Suprapubic skin (tissue), 4 donors: ENCODE measurements around the gene SATB1.

Source experiments
- EP300 ChIP-seq: sonication (generic); formaldehyde crosslinking; IDR thresholded peaks from one replicate; pipeline ENCODE4 v1.6.1; 2017; ENCODE audit warnings: antibody characterized with exemption
- POLR2A ChIP-seq, 2 donors: fragments of 450-650 bp; IDR thresholded peaks; one replicate each; pipeline ENCODE4 v1.6.1; 2017; ENCODE audit warnings: antibody characterized with exemption in 2 of 2, mild to moderate bottlenecking in 2 of 2, moderate library complexity in 2 of 2
- POLR2AphosphoS5 ChIP-seq, 3 donors: sonication (generic); formaldehyde crosslinking; IDR thresholded peaks; one replicate each; pipeline ENCODE4 v1.6.1; 2017; ENCODE audit warnings: antibody characterized with exemption in 3 of 3
- TF ChIP-seq, protein P1 (sequence below), 2 donors: fragments of 200-600 bp in 1 of 2; fragments of 450-650 bp in 1 of 2; sonication (generic) in 1 of 2; IDR thresholded peaks; one replicate each; pipeline ENCODE4 v1.5.1; 2016 to 2019; ENCODE audit warnings: antibody characterized with exemption in 2 of 2, mild to moderate bottlenecking in 1 of 2, moderate library complexity in 1 of 2

DNA sequence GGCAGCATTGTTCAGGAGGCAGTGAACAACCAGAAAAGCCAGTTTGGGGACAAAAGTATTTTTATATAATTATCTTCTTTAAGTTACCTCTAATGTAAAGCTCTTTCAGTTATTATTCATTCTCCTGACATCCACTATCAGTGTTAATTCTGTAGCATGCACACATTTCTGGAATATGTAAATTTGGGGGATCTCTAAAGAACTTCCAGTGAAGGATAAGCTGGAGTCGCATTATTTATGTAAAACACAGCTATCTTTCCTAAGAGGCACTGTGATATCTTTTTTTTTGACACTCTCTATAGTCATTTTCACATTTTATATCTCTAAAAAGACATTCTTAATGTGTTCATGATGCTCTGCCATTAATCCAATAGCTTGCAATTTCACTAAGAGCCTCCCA lies 26.7 kb downstream of the SATB1 start:
- TF ChIP-seq, protein P1, sequence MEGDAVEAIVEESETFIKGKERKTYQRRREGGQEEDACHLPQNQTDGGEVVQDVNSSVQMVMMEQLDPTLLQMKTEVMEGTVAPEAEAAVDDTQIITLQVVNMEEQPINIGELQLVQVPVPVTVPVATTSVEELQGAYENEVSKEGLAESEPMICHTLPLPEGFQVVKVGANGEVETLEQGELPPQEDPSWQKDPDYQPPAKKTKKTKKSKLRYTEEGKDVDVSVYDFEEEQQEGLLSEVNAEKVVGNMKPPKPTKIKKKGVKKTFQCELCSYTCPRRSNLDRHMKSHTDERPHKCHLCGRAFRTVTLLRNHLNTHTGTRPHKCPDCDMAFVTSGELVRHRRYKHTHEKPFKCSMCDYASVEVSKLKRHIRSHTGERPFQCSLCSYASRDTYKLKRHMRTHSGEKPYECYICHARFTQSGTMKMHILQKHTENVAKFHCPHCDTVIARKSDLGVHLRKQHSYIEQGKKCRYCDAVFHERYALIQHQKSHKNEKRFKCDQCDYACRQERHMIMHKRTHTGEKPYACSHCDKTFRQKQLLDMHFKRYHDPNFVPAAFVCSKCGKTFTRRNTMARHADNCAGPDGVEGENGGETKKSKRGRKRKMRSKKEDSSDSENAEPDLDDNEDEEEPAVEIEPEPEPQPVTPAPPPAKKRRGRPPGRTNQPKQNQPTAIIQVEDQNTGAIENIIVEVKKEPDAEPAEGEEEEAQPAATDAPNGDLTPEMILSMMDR (IDR thresholded peaks at IDR 0.05) = no peak
- TF ChIP-seq POLR2AphosphoS5 (IDR thresholded peaks at IDR 0.05) (no peak), POLR2A (IDR thresholded peaks at IDR 0.05) (no peak), EP300 (no peak)
